Stomach (tissue), 9 donors: ENCODE data around the gene CES4A. TPM values are rescaled to one million over a fixed set of nuclear protein-coding genes. Genes with fewer than 3 reads are reported as not detected.

Experiments used
- DNase-seq, 2 donors: peaks; one replicate each; pipeline versions ENCODE4 v3.0.0 to v3.0.0-alpha.2; 2013 to 2019
- H3K27ac ChIP-seq, 5 donors: fragments of 200-600 bp in 4 of 5; sonication (generic) in 4 of 5; one replicate each; pipeline ENCODE4 v1.5.1; 2013 to 2019; ENCODE audit warnings: mild to moderate bottlenecking in 1 of 5, moderate library complexity in 1 of 5
- H3K27me3 ChIP-seq, 3 donors: fragments of 200-600 bp; sonication (generic); one replicate each; pipeline ENCODE4 v1.5.1; 2017 to 2019; ENCODE audit warnings: mixed run types in 1 of 3
- H3K36me3 ChIP-seq, 4 donors: fragments of 200-600 bp; sonication (generic); 1 replicate in 3 of 4; 2 replicates in 1 of 4; pipeline ENCODE4 v1.5.1; 2016 to 2019
- H3K4me1 ChIP-seq, 4 donors: fragments of 200-600 bp; sonication (generic); one replicate each; pipeline ENCODE4 v1.5.1; 2016 to 2019
- H3K4me3 ChIP-seq, 4 donors: fragments of 200-600 bp; sonication (generic) in 3 of 4; one replicate each; pipeline ENCODE4 v1.5.1; 2016 to 2019; ENCODE audit warnings: mild to moderate bottlenecking in 1 of 4
- H3K9me3 ChIP-seq, 4 donors: fragments of 200-600 bp; sonication (generic); one replicate each; pipeline ENCODE4 v1.5.1; 2016 to 2019
- EP300 ChIP-seq: sonication (generic); formaldehyde crosslinking; IDR thresholded peaks from one replicate; pipeline ENCODE4 v1.6.1; 2017; ENCODE audit warnings: antibody characterized with exemption
- POLR2A ChIP-seq, 4 donors: fragments of 450-650 bp; IDR thresholded peaks; one replicate each; pipeline ENCODE4 v1.6.1; 2016; ENCODE audit warnings: antibody characterized with exemption in 4 of 4, control low read depth in 2 of 4, mild to moderate bottlenecking in 1 of 4, moderate library complexity in 1 of 4
- POLR2AphosphoS5 ChIP-seq, 3 donors: sonication (generic); formaldehyde crosslinking; IDR thresholded peaks; one replicate each; pipeline ENCODE4 v1.6.1; 2016; ENCODE audit warnings: antibody characterized with exemption in 3 of 3
- WGBS, 5 donors: extraction: QIAGEN DNeasy Blood & Tissue Kit in 3 of 5; methylation state at CpG; one replicate each; pipeline versions ENCODE4 v1.1.5 to v1.1.7; 2013 to 2018; 5-methylcytosine and 5-hydroxymethylcytosine counted together
- intact Hi-C: fragments of 100-400 bp; cut with DNase I; formaldehyde crosslinking; loops from one replicate; pipeline ENCODE4 v1.15.1; 2023; ENCODE audit warnings: low total_unique reads
- polyA plus RNA-seq, 3 donors: library from polyadenylated mRNA; stranded (reverse); fragments of 200-250 nt; gene quantifications; one replicate each; pipeline ENCODE4 v1.2.3, GENCODE V29; 2013
- total RNA-seq, 5 donors: library from RNA; depleted of rRNA; stranded (reverse); fragments of >200 nt; gene quantifications; one replicate each; pipeline versions ENCODE4 v1.1.0 to v1.2.3, GENCODE V29; 2014 to 2016
- TF ChIP-seq, protein P1 (sequence below), 7 experiments: fragments of 450-650 bp in 4 of 7; fragments of 200-600 bp in 3 of 7; sonication (generic) in 3 of 7; IDR thresholded peaks; one replicate each; pipeline ENCODE4 v1.5.1; 2016 to 2019; ENCODE audit warnings: antibody characterized with exemption in 7 of 7, control low read depth in 2 of 7, mild to moderate bottlenecking in 1 of 7
- donor health status: healthy with polysubstance abuse.
- donor health status: Bipolar disorder and iron deficiency.
- donor health status: healthy.

Gene CES4A
- total and polyA plus RNA-seq, 8 donors = 3.2 to 22.3 (median 5.5) TPM

DNA sequence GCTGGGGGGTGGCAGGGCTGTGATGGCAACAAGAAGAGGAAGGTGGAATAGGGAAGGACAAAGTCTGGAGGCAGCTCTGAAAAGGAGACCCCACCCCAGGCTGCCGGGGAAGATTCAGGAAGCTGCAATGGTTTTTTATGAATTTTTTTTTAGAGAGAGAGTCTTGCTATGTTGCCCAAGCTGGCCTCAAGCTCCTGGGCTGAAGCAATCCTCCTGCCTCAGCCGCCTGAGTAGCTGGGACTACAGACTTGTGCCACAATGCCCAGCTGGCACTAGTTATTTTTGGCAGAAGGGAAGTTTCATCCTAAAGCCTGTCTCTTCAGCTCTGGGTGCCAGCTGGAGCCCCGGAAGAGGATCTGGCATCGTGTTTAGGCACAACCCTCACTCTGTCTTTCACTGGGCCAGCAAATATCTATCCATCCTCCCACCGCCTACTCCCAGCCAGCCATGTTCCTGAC lies 28.7 kb upstream of the CES4A start:
- 66 to 81% (median 70%) methylated on average over 5 of the region's 5 CpGs for WGBS, 5 donors
- intact Hi-C loops = no loop called here
- Histone ChIP-seq H3K4me1 (peaks cover 0 to 26% (median 11%) of the 10 kb centered on the region in 4 donors), H3K9me3 (no peaks in the 10 kb centered on the region), H3K27ac (no peak overlapping the region), H3K4me3 (no peak overlapping the region), H3K36me3 (no peaks in the 10 kb centered on the region), H3K27me3 (peaks cover 0 to 10% (median 0%) of the 10 kb centered on the region in 3 donors)
- TF ChIP-seq EP300 (no peak), POLR2AphosphoS5 (IDR thresholded peaks at IDR 0.05) (no peak), POLR2A (IDR thresholded peaks at IDR 0.05) (no peak)
- TF ChIP-seq, protein P1, sequence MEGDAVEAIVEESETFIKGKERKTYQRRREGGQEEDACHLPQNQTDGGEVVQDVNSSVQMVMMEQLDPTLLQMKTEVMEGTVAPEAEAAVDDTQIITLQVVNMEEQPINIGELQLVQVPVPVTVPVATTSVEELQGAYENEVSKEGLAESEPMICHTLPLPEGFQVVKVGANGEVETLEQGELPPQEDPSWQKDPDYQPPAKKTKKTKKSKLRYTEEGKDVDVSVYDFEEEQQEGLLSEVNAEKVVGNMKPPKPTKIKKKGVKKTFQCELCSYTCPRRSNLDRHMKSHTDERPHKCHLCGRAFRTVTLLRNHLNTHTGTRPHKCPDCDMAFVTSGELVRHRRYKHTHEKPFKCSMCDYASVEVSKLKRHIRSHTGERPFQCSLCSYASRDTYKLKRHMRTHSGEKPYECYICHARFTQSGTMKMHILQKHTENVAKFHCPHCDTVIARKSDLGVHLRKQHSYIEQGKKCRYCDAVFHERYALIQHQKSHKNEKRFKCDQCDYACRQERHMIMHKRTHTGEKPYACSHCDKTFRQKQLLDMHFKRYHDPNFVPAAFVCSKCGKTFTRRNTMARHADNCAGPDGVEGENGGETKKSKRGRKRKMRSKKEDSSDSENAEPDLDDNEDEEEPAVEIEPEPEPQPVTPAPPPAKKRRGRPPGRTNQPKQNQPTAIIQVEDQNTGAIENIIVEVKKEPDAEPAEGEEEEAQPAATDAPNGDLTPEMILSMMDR (IDR thresholded peaks at IDR 0.05) = no peak
- DNase-seq = no peak

DNA sequence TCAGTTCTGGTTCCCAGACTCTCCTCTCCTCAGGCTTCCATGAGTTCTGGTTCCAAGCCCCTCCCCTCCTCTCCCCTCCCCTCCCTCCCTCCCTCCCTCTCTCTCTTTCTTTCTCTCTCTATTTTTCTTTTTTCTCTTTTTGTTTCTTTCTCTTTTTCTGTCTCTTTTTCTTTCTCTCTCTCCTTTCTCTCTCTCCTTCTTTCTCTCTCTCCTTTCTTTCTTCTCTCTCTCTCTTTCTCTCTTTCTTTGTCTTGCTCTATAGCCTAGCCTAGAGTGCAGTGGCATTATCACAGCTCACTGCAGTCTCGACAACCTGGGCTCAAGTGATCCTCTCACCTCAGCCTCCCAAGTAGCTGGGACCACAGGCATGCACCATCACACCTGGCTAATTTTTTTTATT lies 28.1 kb upstream of the CES4A start:
- DNase-seq = no peak
- intact Hi-C loops = no loop called here
- Histone ChIP-seq H3K27ac (no peak overlapping the region), H3K4me1 (peaks cover 0 to 26% (median 11%) of the 10 kb centered on the region in 4 donors), H3K4me3 (no peak overlapping the region), H3K36me3 (no peaks in the 10 kb centered on the region), H3K9me3 (no peaks in the 10 kb centered on the region), H3K27me3 (peaks cover 0 to 16% (median 0%) of the 10 kb centered on the region in 3 donors)
- 88 to 98% (median 96%) methylated on average over 1 of the region's 1 CpG for whole genome bisulfite sequencing, 5 donors
- TF ChIP-seq, protein P1 (IDR thresholded peaks at IDR 0.05) = no peak
- no peak for TF ChIP-seq POLR2AphosphoS5 (IDR thresholded peaks at IDR 0.05)
- no peak for TF ChIP-seq EP300
- no peak for TF ChIP-seq POLR2A (IDR thresholded peaks at IDR 0.05)

DNA sequence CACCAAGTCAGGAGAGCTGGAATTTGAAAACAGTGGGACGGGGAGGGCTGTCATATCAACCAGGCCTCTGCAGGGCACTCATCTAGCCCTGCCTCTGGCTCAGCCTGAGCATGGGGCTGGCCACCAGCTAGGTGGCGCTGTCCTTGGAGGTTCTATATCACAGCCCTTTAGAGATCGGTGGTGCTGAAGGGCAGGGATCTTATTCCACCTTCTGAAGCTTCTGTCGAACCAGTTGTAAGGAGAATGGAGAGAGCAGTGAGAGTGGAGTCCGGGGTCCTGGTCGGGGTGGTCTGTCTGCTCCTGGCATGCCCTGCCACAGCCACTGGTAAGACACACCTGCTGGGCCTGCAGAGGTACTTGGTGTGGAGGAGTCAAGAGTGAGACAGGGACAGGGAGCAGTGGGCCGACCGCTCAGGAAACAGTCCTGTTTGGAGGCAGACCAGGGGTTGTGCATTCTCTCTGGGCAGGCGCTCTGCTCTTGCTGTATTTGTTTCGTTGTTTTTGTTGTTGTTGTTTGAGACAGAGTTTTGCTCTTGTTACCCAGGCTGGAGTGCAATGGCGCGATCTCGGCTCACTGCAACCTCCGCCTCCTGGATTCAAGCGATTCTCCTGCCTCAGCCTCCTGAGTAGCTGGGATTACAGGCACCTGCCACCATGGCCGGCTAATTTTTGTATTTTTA lies 27.2 kb upstream of the CES4A start, which contains the start of gene CES3:
Gene CES3 (plus strand): TSS at position 202 of the 680 bp plus-strand sequence. CDS start 42 bp downstream, at position 244.
- Histone ChIP-seq H3K36me3 (no peaks in the 10 kb centered on the region), H3K4me1 (peaks cover 0 to 26% (median 11%) of the 10 kb centered on the region in 4 donors), H3K4me3 (peak within 1 kb of the TSS in 1 of 4 donors; percentile 1), H3K27me3 (peaks cover 0 to 16% (median 0%) of the 10 kb centered on the region in 3 donors), H3K27ac (peak within 1 kb of the TSS in 3 of 5 donors; percentile 15 to 72 (median 66)), H3K9me3 (no peaks in the 10 kb centered on the region)
- 60 to 74% (median 71%) methylated on average over 14 to 16 of the region's 16 CpGs for WGBS, 5 donors
- intact Hi-C loops = no loop called here
- TF ChIP-seq EP300 = no peak
- TF ChIP-seq POLR2AphosphoS5 (IDR thresholded peaks at IDR 0.05) = peak in 1 of 3 donors; percentile 17
- TF ChIP-seq, protein P1 (IDR thresholded peaks at IDR 0.05) = peak in 5 of 7 experiments; percentile 21 to 67 (median 48)
- no peak for TF ChIP-seq POLR2A (IDR thresholded peaks at IDR 0.05)
- peak; percentile 71 to 84 for DNase-seq

DNA sequence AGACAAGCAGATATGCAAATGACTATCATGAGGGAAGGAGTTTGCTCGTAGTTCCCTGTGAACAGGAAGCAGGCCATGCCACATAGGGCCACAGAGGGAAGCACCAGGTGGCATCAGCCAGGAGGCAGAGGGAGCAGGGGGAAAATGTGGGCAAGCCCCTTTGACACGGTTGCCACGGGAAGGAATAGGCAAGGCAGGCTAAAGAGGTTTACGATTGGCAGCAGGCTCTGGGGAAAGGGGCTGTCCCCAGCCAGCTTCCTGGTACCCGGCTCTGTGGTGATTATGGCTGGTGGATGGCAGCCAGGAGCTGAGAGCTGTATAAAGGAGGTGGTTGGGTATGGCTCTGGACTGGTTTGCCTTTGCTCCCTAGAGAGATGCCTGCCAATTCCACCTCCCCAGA lies 26.5 kb upstream of the CES4A start:
- Histone ChIP-seq H3K27ac (peak overlapping the region in 3 of 5 donors; percentile 15 to 72 (median 66)), H3K4me3 (no peak overlapping the region), H3K36me3 (no peaks in the 10 kb centered on the region), H3K27me3 (peaks cover 0 to 16% (median 0%) of the 10 kb centered on the region in 3 donors), H3K4me1 (peaks cover 0 to 26% (median 11%) of the 10 kb centered on the region in 4 donors), H3K9me3 (no peaks in the 10 kb centered on the region)
- intact Hi-C loops = no loop called here
- WGBS, 5 donors = 18 to 47% (median 29%) methylated on average over 5 of the region's 5 CpGs
- peak in 1 of 2 donors; percentile 89 for DNase-seq
- no peak for TF ChIP-seq EP300
- TF ChIP-seq POLR2AphosphoS5 (IDR thresholded peaks at IDR 0.05) = peak in 1 of 3 donors; percentile 40
- TF ChIP-seq POLR2A (IDR thresholded peaks at IDR 0.05) = no peak
- TF ChIP-seq, protein P1 (IDR thresholded peaks at IDR 0.05) = no peak
